ENCODE results near the gene SPIRE1.
A peak's percentile ranks its signal among the peaks of the same experiment; 100 is the strongest.
"Not testable (repeated sequence)": the region's sequence is repeated elsewhere in the genome, so short reads cannot be mapped to it uniquely, and the experiment has no call there.

SPIRE1 gene

GRCh38 chr18:12569791-12570190, 88.1 kb downstream of the SPIRE1 start:
- no peak for DNase-seq (ENCODE audit: low read depth)
- Histone ChIP-seq H3K4me1 (ENCODE audit: control insufficient read depth, insufficient read depth, low read length) (peaks cover 8% of the 10 kb centered on the region), H3K4me3 (ENCODE audit: low read length) (no peak overlapping the region), H3K27me3 (replicated peaks; ENCODE audit: control insufficient read depth, insufficient read depth, low read length) (no peaks in the 10 kb centered on the region), H3K9ac (ENCODE audit: low read length) (no peak overlapping the region), H3K9me3 (ENCODE audit: control insufficient read depth, low read length) (no peaks in the 10 kb centered on the region), H3K36me3 (ENCODE audit: control insufficient read depth, insufficient read depth, low read length, severe bottlenecking) (no peaks in the 10 kb centered on the region)

DNA sequence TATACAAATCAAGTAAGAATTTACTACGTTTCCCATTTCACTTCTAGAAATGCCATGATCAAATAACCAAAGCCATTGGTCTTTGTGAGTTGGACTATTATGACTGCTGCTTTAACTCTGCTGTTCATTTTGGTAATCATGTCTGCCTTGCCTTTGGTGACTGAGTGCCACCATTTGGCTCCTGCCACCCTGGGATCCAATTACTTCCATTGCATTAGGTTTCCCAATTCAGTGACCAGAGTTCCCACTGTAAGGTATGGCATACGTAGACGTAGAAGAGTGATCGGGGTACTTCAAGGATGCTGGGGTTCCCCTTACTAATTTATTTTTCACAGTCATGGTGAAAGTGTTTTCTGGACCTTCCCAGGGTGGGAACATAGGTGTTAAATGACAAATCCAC, 90.1 kb downstream of the SPIRE1 start:
- no peaks in the 10 kb centered on the region for H3K9me3 ChIP-seq (ENCODE audit: control insufficient read depth, low read length)
- H3K4me3 ChIP-seq (ENCODE audit: low read length), result no peak overlapping the region
- H3K36me3 ChIP-seq (ENCODE audit: control insufficient read depth, insufficient read depth, low read length, severe bottlenecking), result no peaks in the 10 kb centered on the region
- no peaks in the 10 kb centered on the region for H3K27me3 ChIP-seq (replicated peaks; ENCODE audit: control insufficient read depth, insufficient read depth, low read length)
- H3K9ac ChIP-seq (ENCODE audit: low read length), result no peak overlapping the region
- no peak for DNase-seq (ENCODE audit: low read depth)
- H3K4me1 ChIP-seq (ENCODE audit: control insufficient read depth, insufficient read depth, low read length), result peaks cover 5% of the 10 kb centered on the region

DNA sequence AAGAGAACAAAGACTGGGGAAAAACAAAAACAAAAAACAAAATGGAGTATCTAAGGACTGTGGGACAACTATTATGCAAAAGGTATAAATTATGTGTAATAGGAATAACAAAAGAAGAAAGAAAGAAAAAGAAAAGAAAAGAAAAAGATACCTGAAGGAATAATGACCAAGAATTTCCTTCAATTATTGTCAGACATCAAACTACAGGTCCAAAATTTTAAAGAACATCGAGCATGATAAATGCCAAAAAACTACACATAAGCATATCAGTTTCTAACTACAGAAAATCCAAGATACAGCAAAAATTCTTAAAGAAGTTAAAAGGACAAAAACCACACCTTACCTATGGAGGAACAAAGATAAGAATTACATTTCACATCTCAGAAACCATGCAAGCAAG, 93.0 kb downstream of the SPIRE1 start:
- Histone ChIP-seq H3K27me3 (replicated peaks; ENCODE audit: control insufficient read depth, insufficient read depth, low read length) (no peaks in the 10 kb centered on the region), H3K9me3 (ENCODE audit: control insufficient read depth, low read length) (no peaks in the 10 kb centered on the region), H3K4me1 (ENCODE audit: control insufficient read depth, insufficient read depth, low read length) (no peaks in the 10 kb centered on the region), H3K36me3 (ENCODE audit: control insufficient read depth, insufficient read depth, low read length, severe bottlenecking) (no peaks in the 10 kb centered on the region), H3K9ac (ENCODE audit: low read length) (no peak overlapping the region), H3K4me3 (ENCODE audit: low read length) (no peak overlapping the region)
- no peak for DNase-seq (ENCODE audit: low read depth)

- DNase-seq (ENCODE audit: low read depth), result no peak
- Histone ChIP-seq H3K27me3 (replicated peaks; ENCODE audit: control insufficient read depth, insufficient read depth, low read length) (no peaks in the 10 kb centered on the region), H3K4me1 (ENCODE audit: control insufficient read depth, insufficient read depth, low read length) (no peaks in the 10 kb centered on the region), H3K36me3 (ENCODE audit: control insufficient read depth, insufficient read depth, low read length, severe bottlenecking) (no peaks in the 10 kb centered on the region), H3K4me3 (ENCODE audit: low read length) (no peak overlapping the region), H3K9ac (ENCODE audit: low read length) (no peak overlapping the region), H3K9me3 (ENCODE audit: control insufficient read depth, low read length) (no peaks in the 10 kb centered on the region)
Measured at GRCh38 chr18:12564378-12564777, 93.5 kb downstream of the SPIRE1 start.

- not testable (repeated sequence) for H3K4me3 ChIP-seq (ENCODE audit: low read length); H3K4me1 ChIP-seq (ENCODE audit: control insufficient read depth, insufficient read depth, low read length); H3K9ac ChIP-seq (ENCODE audit: low read length); H3K9me3 ChIP-seq (ENCODE audit: control insufficient read depth, low read length); H3K36me3 ChIP-seq (ENCODE audit: control insufficient read depth, insufficient read depth, low read length, severe bottlenecking); H3K27me3 ChIP-seq (replicated peaks; ENCODE audit: control insufficient read depth, insufficient read depth, low read length); DNase-seq (ENCODE audit: low read depth)
Measured at GRCh38 chr18:12560600-12560999, 97.3 kb downstream of the SPIRE1 start.

DNA sequence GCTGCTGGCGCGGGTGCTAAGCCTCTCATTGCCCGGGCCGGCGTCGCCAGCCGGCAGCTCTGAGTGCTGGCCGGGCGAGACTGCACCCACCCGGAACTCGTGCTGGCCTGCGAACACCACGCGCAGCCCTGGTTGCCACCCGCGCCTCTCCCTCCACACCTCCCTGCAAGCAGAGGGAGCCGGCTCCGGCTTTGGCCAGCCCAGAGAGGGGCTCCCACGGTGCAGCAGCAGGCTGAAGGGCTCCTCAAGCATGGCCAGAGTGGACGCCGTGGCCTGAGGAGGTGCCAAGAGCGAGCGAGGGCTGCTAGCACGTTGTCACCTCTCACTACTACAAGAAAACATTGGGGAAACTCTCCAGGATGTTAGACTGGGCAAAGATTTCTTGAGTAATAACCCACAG, 98.6 kb downstream of the SPIRE1 start:
- DNase-seq (ENCODE audit: low read depth), result no peak
- Histone ChIP-seq H3K9ac (ENCODE audit: low read length) (no peak overlapping the region), H3K9me3 (ENCODE audit: control insufficient read depth, low read length) (no peaks in the 10 kb centered on the region), H3K27me3 (replicated peaks; ENCODE audit: control insufficient read depth, insufficient read depth, low read length) (no peaks in the 10 kb centered on the region), H3K36me3 (ENCODE audit: control insufficient read depth, insufficient read depth, low read length, severe bottlenecking) (no peaks in the 10 kb centered on the region), H3K4me1 (ENCODE audit: control insufficient read depth, insufficient read depth, low read length) (no peaks in the 10 kb centered on the region), H3K4me3 (ENCODE audit: low read length) (no peak overlapping the region)

GRCh38 chr18:12556946-12557806, 100.7 kb downstream of the SPIRE1 start:
- no peak for DNase-seq (ENCODE audit: low read depth)
- Histone ChIP-seq H3K9ac (ENCODE audit: low read length) (no peak overlapping the region), H3K9me3 (ENCODE audit: control insufficient read depth, low read length) (no peaks in the 10 kb centered on the region), H3K27me3 (replicated peaks; ENCODE audit: control insufficient read depth, insufficient read depth, low read length) (no peaks in the 10 kb centered on the region), H3K4me1 (ENCODE audit: control insufficient read depth, insufficient read depth, low read length) (peaks cover 2% of the 10 kb centered on the region), H3K36me3 (ENCODE audit: control insufficient read depth, insufficient read depth, low read length, severe bottlenecking) (no peaks in the 10 kb centered on the region), H3K4me3 (ENCODE audit: low read length) (no peak overlapping the region)

GRCh38 chr18:12554796-12555388, 103.0 kb downstream of the SPIRE1 start:
- Histone ChIP-seq H3K9me3 (ENCODE audit: control insufficient read depth, low read length) (no peaks in the 10 kb centered on the region), H3K36me3 (ENCODE audit: control insufficient read depth, insufficient read depth, low read length, severe bottlenecking) (no peaks in the 10 kb centered on the region), H3K4me3 (ENCODE audit: low read length) (no peak overlapping the region), H3K4me1 (ENCODE audit: control insufficient read depth, insufficient read depth, low read length) (peaks cover 9% of the 10 kb centered on the region), H3K27me3 (replicated peaks; ENCODE audit: control insufficient read depth, insufficient read depth, low read length) (no peaks in the 10 kb centered on the region), H3K9ac (ENCODE audit: low read length) (no peak overlapping the region)
- no peak for DNase-seq (ENCODE audit: low read depth)

DNA sequence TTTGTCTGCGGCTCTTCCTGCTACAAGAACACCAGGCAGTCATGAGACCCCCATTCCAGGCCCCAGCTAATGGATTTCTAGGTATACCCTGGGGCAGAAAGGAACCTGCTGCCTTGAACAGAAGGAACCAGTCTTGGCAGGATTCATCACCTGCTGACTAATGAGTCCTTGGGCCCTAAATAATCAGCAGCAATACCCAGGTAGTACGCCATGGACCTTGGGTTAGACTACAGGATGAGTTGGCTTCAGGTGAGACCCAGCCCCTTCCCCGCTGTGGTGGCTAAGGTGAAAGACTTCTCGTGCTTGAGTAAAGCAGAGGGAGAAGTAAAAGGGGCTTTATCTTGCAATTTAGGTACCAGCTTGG, 105.0 kb downstream of the SPIRE1 start:
- DNase-seq (ENCODE audit: low read depth), result no peak
- H3K9me3 ChIP-seq (ENCODE audit: control insufficient read depth, low read length), result no peaks in the 10 kb centered on the region
- H3K36me3 ChIP-seq (ENCODE audit: control insufficient read depth, insufficient read depth, low read length, severe bottlenecking), result no peaks in the 10 kb centered on the region
- no peaks in the 10 kb centered on the region for H3K27me3 ChIP-seq (replicated peaks; ENCODE audit: control insufficient read depth, insufficient read depth, low read length)
- no peak overlapping the region for H3K9ac ChIP-seq (ENCODE audit: low read length)
- H3K4me1 ChIP-seq (ENCODE audit: control insufficient read depth, insufficient read depth, low read length), result peaks cover 9% of the 10 kb centered on the region
- no peak overlapping the region for H3K4me3 ChIP-seq (ENCODE audit: low read length)

DNA sequence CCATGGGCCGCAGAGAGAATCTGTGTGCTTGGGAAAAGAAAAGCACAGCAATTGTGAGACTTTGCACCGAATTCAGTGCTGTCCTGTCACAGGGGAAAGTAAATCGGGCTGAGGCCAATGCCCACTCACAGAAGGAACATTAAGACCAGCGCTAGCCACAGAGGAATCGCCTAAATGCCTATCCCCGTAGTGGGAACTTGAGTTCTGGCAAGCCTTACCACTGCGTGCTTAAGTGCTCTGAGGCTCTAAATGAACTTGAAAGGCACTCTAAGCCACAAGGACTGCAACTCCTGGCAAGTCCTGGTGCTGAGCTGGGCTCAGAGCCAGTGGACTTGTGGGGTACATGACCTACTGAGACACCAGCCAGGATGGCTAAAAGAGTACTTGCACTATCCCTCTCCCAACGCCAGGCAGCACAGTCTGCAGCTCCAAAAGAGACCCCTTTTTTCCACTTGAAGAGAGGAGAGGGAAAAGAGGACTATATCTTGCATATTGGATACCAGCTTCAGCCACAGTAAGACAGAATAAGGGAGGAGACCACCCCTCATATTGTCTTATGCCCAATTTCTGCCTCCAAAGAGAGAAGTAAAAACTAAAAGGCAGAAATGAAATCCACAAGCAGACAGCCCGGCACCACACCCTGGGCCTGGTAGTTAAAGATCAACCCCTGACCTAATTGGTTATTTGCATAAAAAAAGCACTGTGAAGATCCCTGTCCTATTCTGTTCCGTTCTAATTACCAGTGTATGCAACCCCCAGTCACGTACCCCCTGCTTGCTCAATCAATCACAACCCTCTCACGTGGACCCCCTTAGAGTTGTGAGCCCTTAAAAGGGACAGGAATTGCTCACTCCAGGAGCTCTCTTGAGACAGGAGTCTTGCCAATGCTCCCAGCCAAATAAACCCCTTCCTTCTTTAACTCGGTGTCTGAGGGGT, 105.7 kb downstream of the SPIRE1 start:
- not testable (repeated sequence) for H3K9me3 ChIP-seq (ENCODE audit: control insufficient read depth, low read length); H3K9ac ChIP-seq (ENCODE audit: low read length); H3K36me3 ChIP-seq (ENCODE audit: control insufficient read depth, insufficient read depth, low read length, severe bottlenecking); H3K27me3 ChIP-seq (replicated peaks; ENCODE audit: control insufficient read depth, insufficient read depth, low read length); H3K4me1 ChIP-seq (ENCODE audit: control insufficient read depth, insufficient read depth, low read length); H3K4me3 ChIP-seq (ENCODE audit: low read length)
- DNase-seq (ENCODE audit: low read depth), result peak; percentile 23

DNA sequence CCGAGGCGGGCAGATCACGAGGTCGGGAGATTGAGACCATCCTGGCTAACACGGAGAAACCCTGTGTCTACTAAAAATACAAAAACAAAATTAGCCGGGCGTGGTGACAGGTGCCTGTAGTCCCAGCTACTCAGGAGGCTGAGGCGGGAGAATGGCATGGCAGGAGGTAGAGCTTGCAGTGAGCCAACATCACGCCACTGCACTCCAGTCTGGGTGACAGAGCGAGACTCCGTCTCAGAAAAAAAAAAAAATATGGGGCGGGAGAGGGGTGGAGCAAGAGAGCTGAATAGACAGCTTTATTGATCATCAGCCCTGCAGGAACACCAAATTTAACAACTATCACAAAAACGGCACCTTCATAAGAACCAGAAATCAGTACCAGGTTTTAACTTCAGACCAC, 106.4 kb downstream of the SPIRE1 start:
- not testable (repeated sequence) for H3K27me3 ChIP-seq (replicated peaks; ENCODE audit: control insufficient read depth, insufficient read depth, low read length); H3K9me3 ChIP-seq (ENCODE audit: control insufficient read depth, low read length); H3K4me1 ChIP-seq (ENCODE audit: control insufficient read depth, insufficient read depth, low read length); H3K4me3 ChIP-seq (ENCODE audit: low read length); DNase-seq (ENCODE audit: low read depth); H3K9ac ChIP-seq (ENCODE audit: low read length); H3K36me3 ChIP-seq (ENCODE audit: control insufficient read depth, insufficient read depth, low read length, severe bottlenecking)
